ENCODE data around the gene PPP1CB.

DNA sequence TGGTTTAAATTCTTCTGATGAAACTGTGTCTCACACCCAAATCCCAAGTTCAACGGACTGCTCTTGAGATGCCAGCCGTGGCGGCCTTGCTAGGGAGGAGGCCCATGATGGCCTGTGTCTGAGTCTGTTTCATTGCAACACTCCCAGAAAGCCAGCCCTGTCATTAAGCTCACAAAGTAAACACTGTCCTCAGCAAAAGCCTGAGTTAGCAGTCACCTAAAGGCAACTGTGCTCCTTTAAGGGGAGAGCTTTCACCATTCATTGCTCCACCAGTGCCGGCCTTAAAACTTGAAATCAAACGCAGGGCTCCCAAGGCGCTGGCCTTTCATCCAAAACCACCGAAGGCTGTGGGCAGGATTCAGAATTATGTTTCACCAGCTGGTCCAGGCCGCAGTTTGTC lies 42.5 kb upstream of the PPP1CB start:
- TF ChIP-seq POLR2A (IDR thresholded peaks at IDR 0.05; ENCODE audit: low read depth, low read length) = no peak
- no peak for TF ChIP-seq POLR2AphosphoS5 (IDR thresholded peaks at IDR 0.05; ENCODE audit: low read depth, low read length)

Measured in GM12892 (cell line).